Mucosa of rectum (tissue), 2 donors: ENCODE results near the gene AFMID.

Experiments
- H3K27ac ChIP-seq, 2 donors: one replicate each; pipeline ENCODE4 v1.7.0; 2013; ENCODE audit warnings: inconsistent platforms in 2 of 2, low read depth in 2 of 2, low read length in 2 of 2
- H3K27me3 ChIP-seq, 2 donors: one replicate each; pipeline ENCODE4 v1.7.0; 2013; ENCODE audit warnings: low read length in 2 of 2; ENCODE audit not compliant: control insufficient read depth in 2 of 2, insufficient read depth in 2 of 2
- H3K36me3 ChIP-seq, 2 donors: one replicate each; pipeline ENCODE4 v1.7.0; 2013; ENCODE audit warnings: low read length in 2 of 2; ENCODE audit not compliant: control insufficient read depth in 2 of 2, insufficient read depth in 2 of 2
- H3K4me1 ChIP-seq, 2 donors: one replicate each; pipeline ENCODE4 v1.7.0; 2013; ENCODE audit warnings: low read length in 2 of 2, mild to moderate bottlenecking in 1 of 2; ENCODE audit not compliant: control insufficient read depth in 2 of 2, insufficient read depth in 2 of 2
- H3K4me3 ChIP-seq, 2 donors: one replicate each; pipeline ENCODE4 v1.7.0; 2013; ENCODE audit warnings: low read length in 2 of 2
- H3K9ac ChIP-seq, 2 donors: one replicate each; pipeline ENCODE4 v1.7.0; 2013; ENCODE audit warnings: low read length in 2 of 2, low read depth in 1 of 2, mild to moderate bottlenecking in 1 of 2
- H3K9me3 ChIP-seq, 2 donors: one replicate each; pipeline ENCODE4 v1.7.0; 2013; ENCODE audit warnings: low read length in 2 of 2; ENCODE audit not compliant: control insufficient read depth in 2 of 2
- donor health status: healthy.
- donor health status: Normal muscosa, but diverticular disease.

AFMID gene

GRCh38 chr17:78255953-78256706 is 69.0 kb downstream of the AFMID start:
- Histone ChIP-seq H3K9ac (no peak overlapping the region), H3K9me3 (no peaks in the 10 kb centered on the region), H3K27me3 (no peaks in the 10 kb centered on the region), H3K27ac (no peak overlapping the region), H3K36me3 (no peaks in the 10 kb centered on the region), H3K4me3 (no peak overlapping the region), H3K4me1 (peaks cover 31 to 34% of the 10 kb centered on the region in 2 donors)

- H3K27me3 ChIP-seq = no peaks in the 10 kb centered on the region
- H3K9ac ChIP-seq = no peak overlapping the region
- no peaks in the 10 kb centered on the region for H3K36me3 ChIP-seq
- no peak overlapping the region for H3K4me3 ChIP-seq
- no peak overlapping the region for H3K27ac ChIP-seq
- H3K9me3 ChIP-seq = no peaks in the 10 kb centered on the region
- H3K4me1 ChIP-seq = peaks cover 23 to 26% of the 10 kb centered on the region in 2 donors
Measured at GRCh38 chr17:78256707-78257591, 69.8 kb downstream of the AFMID start.
